ENCODE results near the gene CNTN5.
"Not testable (repeated sequence)": the region's sequence is repeated elsewhere in the genome, so short reads cannot be mapped to it uniquely, and the experiment has no call there.

Gene CNTN5

GRCh38 chr11:99020352-99021225 lies at the start of gene CNTN5:
Gene CNTN5 (plus strand): TSS chr11:99020949.
- DNase-seq (ENCODE audit: extremely low read depth in 1 of 2, low read depth in 1 of 2), result no peak

GRCh38 chr11:98979205-98979604 lies 41.5 kb upstream of the CNTN5 start:
- DNase-seq (ENCODE audit: extremely low read depth in 1 of 2, low read depth in 1 of 2), result no peak

- no peak for DNase-seq (ENCODE audit: extremely low read depth in 1 of 2, low read depth in 1 of 2)
Observed at GRCh38 chr11:99015634-99016454, 4.9 kb upstream of the CNTN5 start.

GRCh38 chr11:99019696-99020095 lies 1.1 kb upstream of the CNTN5 start:
- DNase-seq (ENCODE audit: extremely low read depth in 1 of 2, low read depth in 1 of 2), result no peak

GRCh38 chr11:99037057-99037456 lies 16.3 kb downstream of the CNTN5 start:
- DNase-seq (ENCODE audit: extremely low read depth in 1 of 2, low read depth in 1 of 2), result no peak

DNA sequence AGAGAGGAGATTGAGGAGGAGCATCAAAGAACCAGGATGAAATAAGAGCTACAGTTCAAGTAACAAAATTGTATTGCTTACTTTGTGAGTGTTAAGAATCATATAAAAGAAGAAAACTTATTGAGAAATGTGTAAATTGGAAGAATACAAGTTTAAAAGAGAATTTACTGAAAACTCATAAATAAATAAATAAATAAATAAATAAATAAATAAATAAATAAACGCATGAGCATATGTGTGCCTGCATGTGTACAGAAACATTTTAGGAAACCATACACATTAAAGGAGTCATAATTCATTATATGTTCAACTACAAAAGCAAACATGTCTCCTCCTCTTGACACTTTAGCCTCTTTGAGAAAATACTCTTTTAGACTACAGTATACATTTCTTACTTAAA lies 42.6 kb downstream of the CNTN5 start:
- DNase-seq (ENCODE audit: extremely low read depth in 1 of 2, low read depth in 1 of 2), result no peak

DNA sequence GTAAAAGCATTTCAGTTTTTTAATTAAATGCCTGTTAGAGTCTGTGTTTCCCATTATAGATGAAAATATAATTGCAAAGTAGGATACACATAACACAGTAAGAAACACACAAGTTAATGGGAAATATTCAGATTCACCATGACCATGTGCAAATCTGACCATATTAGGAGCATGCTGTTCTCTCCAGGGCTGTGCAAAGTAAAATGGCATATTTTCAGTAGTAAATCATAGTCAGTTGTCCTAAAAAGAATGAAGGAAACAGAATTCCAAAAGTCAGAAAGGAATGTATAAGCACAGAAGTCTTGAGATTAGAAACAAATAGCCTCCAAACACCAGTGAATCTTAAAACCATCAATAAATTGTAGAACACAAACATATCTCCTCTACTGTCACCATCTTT lies 44.4 kb downstream of the CNTN5 start:
- DNase-seq (ENCODE audit: extremely low read depth in 1 of 2, low read depth in 1 of 2), result no peak

DNA sequence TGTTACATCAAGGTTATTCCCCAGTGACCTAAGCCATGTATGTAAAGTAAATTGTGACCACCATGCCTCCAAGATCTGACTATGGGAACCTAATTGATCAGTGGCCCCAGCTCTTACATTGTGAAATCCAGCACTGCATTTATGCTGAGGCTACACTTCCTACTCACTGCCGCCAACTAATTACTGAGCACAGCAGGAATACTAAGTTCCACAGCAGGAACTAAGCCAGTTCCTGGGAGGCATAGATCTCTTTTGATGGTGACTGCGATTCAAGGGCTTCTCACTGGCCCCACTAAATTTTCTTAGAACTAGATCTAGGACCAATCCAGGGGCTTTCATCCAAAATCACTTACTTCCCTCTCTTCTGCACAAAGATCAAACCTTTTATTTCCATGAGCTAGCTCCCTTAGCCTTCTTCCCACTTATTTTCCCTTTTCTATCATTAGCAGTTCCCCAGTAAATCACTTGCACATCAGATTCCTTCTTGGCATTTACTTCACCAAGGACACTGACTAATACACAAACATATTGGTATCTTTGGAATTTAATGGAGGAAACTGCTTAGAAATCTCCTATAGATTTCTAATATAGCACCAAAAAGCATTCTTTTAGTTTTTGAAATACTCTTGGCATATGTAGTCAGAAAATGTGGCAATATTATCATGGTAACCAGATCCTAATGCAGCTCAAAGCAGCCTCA lies 46.0 kb downstream of the CNTN5 start:
- no peak for DNase-seq (ENCODE audit: extremely low read depth in 1 of 2, low read depth in 1 of 2)

GRCh38 chr11:99068832-99069231 lies 48.1 kb downstream of the CNTN5 start:
- DNase-seq (ENCODE audit: extremely low read depth in 1 of 2, low read depth in 1 of 2), result no peak

GRCh38 chr11:99069856-99070444 lies 49.2 kb downstream of the CNTN5 start:
- no peak for DNase-seq (ENCODE audit: extremely low read depth in 1 of 2, low read depth in 1 of 2)

DNA sequence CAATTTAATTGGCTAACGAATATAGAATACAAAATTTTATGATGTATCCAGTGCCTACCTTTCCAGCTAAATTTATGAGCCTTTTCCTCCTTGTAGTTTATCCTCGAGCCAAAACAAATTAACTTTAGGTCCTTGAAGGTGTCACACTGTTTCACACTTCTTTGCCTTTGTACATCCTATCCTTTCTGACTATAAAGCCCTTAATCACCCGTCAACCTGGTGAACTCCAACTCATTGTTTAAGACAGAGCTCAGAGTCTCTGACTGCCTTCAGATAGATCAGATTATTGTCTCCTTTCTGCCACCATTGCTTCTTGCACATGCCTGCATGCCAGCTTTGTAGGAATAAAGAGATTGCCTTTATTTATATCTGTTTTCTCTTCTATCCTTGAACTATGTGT lies 58.8 kb downstream of the CNTN5 start:
- DNase-seq (ENCODE audit: extremely low read depth in 1 of 2, low read depth in 1 of 2), result no peak

- no peak for DNase-seq (ENCODE audit: extremely low read depth in 1 of 2, low read depth in 1 of 2)
Observed at GRCh38 chr11:99080154-99080553, 59.4 kb downstream of the CNTN5 start.

DNA sequence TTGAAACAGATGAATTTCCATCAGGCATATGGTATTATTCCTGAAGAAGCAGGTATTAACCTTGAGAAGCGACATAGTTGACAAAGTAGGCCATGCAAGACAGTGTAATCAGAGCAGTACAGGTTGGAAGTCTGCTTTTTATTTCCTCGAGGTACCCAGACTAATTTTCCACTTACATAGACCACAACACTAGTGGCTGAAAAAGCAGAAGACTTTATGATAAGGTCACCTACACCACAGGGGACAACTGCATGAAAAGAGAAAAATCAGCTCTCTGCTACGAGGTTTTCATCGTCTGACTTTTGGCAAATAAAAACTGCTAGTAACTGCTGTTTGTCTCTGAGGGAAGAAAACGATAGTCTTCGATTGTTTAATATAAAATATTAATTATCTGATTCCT lies 77.5 kb downstream of the CNTN5 start:
- DNase-seq (ENCODE audit: extremely low read depth in 1 of 2, low read depth in 1 of 2), result no peak

GRCh38 chr11:99098751-99099150 lies 78.0 kb downstream of the CNTN5 start:
- DNase-seq (ENCODE audit: extremely low read depth in 1 of 2, low read depth in 1 of 2), result no peak

GRCh38 chr11:99117603-99118002 lies 96.9 kb downstream of the CNTN5 start:
- DNase-seq (ENCODE audit: extremely low read depth in 1 of 2, low read depth in 1 of 2), result no peak

- not testable (repeated sequence) for DNase-seq (ENCODE audit: extremely low read depth in 1 of 2, low read depth in 1 of 2)
Observed at GRCh38 chr11:99133862-99134261, 113.1 kb downstream of the CNTN5 start.

DNA sequence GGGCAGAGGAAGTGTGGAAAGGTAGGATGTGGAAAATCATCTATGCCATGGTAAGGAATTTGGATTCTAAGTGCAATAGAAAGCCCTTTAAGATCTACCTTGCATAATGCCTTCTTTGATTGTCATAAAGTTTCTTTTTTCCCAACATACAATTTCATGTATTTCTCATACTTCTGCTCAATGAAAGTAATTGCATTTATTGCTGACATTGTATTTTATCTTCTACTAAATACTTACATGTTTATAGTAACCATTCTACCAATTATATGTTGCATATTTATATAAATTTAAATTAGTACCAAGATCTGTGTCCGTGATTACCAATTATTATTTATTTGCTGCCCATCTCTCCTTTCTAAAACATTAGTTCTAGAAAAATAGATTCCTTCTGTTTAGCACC lies 114.8 kb downstream of the CNTN5 start:
- DNase-seq (ENCODE audit: extremely low read depth in 1 of 2, low read depth in 1 of 2), result no peak

- no peak for DNase-seq (ENCODE audit: extremely low read depth in 1 of 2, low read depth in 1 of 2)
Observed at GRCh38 chr11:99142237-99142636, 121.5 kb downstream of the CNTN5 start.

- DNase-seq (ENCODE audit: extremely low read depth in 1 of 2, low read depth in 1 of 2), result no peak
Observed at GRCh38 chr11:99148352-99148751, 127.6 kb downstream of the CNTN5 start.

- no peak for DNase-seq (ENCODE audit: extremely low read depth in 1 of 2, low read depth in 1 of 2)
Observed at GRCh38 chr11:99154277-99154676, 133.5 kb downstream of the CNTN5 start.

- no peak for DNase-seq (ENCODE audit: extremely low read depth in 1 of 2, low read depth in 1 of 2)
Observed at GRCh38 chr11:99160447-99160846, 139.7 kb downstream of the CNTN5 start.
